HG03571 (cell line): ENCODE measurements around the gene SF1.
A peak's percentile ranks its signal among the peaks of the same experiment; 100 is the strongest.

Experiments used
- ATAC-seq: cut with Tn5 transposase; IDR thresholded peaks from one replicate; pipeline ENCODE4 v1.9.1; 2021; ENCODE audit not compliant: unreplicated experiment

SF1 gene

DNA sequence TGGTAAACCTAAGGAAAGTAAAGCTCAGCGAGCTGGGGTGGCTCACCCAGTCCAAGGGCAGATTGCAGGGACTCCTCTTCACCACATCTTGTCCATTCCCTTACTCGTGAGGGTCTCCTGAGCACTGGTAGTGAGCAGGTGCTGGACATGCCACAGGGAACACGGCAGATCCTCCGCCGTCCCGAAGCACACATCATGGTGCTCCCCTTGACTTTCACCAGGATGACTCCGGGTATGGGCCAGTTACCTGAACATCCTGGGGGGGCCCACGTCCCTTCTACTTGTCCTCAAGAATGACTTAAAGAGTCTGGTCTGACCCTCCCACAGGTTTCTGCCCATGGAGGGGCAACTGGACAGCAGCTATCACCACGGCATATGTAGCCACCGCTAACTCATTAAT is 8.0 kb upstream of the SF1 start:
- no peak for ATAC-seq

DNA sequence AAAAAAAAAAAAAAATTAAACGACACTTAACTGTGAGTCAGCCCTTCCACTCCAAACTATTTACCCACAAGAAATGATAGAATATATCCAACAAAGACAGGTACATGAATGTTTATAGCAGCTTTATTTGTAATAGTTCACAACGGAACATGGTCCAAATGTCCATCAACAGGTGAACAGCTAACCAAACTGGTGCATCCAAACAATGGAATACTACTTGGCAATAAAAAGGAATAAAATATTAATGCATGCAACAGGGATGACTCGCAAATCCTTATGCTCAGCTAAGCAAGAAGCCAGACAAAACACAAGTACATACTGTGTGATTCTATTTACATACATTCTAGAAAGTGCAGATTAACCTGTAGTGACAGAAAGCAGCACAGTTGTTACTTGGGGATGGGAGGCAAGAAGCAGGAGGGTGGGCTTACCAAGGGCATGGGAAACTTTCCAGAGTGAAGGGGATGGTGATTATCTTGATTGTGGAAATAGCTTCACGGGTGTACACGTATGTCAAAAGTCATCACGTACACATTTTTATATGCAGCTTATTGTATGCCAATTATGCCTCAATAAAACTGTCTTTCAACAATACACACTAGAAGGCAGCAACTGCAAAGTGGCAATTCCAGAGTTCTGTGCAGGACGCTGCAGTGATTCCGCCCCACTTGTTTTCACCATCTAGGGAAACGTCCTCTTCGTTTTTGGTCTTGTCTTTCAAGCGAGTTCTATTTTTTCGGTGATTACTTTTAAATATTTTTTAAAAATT is 6.7 kb upstream of the SF1 start:
- ATAC-seq = no peak

DNA sequence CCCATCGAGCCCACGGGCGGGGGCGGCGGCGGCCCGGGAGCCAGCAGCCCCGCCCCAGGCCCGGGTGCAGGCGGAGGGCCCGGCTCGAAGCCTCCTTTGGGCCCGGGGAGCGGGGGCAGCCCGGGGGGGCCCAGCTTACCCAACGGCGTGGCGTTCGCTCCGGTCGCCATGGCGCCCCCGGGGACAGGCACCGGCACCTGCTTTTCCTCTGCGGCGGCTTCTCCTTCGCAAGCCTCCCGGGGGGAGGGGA is 194 bp downstream of the SF1 start:
- ATAC-seq = no peak

DNA sequence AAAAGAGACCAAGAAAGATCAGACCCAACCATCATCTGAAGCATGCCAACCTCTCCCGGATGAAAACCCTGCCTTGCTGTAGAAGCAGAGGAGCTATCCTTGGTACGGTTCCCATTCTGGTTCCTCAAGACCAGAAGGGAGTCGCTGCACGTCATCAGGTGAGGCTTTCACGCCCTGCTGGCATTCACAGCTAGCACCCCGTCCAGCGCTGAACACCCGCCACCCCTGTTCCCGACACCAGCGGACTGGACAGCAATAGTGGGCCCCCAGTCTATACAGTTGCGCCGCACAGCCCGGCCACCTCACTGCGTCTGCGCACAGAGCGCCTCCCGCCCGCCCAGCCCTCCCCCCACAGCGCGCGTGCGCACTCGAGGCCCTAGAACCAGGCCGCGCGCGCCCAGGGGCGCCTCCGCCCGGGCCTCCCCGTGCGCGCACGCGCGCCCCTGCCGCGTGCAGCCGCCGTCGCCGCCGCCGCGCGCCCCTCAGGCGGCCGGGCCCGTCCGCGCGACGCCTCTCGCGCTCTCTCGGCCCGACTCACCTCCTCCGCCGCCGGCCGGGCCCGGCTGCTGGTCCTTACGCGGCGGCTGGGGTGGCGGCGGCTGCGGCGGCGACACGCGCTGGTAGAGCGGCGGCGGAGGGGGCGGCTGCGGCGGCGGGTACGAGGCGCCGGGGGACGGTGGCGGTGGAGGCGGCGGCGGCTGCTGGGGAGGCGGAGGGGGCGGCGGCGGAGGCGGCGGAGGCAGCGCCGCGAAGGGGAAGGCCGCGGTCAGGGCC is 706 bp downstream of the SF1 start:
- peak; percentile 4 for ATAC-seq

DNA sequence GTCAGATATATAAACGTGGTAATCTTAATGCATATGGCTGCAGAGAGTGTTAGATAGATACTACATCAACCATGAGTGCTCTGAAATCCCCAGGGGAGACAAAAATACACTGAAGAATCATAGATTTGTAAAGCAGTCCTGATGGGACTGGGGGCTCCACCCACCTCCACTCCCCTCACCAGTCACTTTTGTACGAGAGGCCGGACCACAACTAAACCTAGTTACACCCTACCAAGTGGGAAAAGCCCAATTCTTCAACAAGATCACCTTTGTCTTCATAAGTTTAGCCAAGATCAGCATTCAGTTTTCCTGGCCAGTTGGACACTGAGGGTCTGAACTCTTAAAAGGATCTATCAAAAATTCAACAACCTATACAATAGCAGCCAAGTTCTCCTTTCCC is 1.5 kb downstream of the SF1 start:
- no peak for ATAC-seq

DNA sequence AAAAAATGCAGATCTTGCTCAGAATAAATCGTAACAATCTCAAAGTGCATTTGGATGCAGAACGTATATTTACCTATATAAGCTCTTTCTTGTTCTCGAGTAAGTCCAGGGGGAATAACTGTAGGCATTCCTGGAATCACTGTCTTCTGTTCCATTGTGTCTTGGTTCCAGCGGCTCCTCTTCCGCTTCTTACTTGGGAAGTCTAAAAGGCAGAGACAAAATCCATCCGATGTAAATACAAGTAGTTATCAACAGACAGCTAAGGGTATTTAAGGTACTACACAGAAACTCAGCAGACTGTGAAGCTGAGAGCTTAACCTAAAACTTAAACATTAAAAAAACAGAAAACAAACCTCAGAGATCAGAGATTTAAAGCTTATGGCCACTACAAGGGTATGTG is 1.9 kb downstream of the SF1 start:
- no peak for ATAC-seq

DNA sequence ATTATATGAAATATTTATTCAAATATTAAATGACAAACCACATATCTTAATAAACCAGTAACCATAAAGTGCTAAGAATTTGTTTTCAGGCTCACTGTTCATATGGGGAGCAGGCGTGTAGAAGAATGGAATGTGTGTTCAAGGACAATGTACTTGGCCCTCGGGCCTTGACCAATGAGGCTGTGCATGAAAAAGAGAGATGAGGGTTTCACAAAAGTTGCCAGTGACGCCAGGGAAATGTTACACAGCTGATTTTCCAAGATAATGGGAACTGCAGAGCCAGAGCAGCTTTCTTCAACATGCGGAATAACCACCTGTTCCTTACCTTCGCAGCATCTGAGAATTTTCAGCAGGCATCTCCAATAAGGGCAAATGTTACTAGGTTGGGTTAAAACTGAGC is 4.2 kb downstream of the SF1 start:
- ATAC-seq = no peak

DNA sequence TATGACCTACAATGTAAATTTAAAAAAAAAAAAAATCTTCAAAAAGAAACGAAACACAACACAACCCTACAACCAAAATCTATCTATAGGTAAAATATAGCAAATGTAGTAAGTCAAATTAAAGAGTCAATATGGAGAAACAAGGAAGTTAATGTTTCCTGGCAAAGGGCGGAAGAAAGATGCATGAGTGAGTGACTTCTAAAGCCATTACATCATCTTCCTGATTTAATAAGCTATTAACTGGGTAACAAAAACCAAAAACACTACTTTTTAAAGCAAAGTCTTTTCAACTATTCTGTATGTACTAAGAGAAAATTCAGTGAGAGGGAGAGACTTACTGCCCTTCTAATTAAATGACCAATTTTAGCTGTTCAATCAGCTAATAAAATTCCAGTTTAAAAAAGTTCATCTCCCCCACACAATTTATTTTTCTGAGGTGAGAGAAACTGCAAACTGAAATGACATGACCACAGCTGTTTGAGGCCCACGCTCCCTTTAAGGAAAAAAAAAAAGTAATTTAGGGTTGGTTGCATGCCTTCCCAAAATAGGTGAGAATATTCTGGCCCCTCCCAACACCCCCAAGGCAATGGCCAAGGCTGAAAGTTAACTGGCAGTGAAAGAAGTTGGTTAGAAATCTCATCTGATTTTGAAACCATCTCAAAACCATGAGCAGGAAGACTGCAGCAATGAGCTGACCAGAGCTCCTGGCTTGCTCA is 5.9 kb downstream of the SF1 start:
- no peak for ATAC-seq

DNA sequence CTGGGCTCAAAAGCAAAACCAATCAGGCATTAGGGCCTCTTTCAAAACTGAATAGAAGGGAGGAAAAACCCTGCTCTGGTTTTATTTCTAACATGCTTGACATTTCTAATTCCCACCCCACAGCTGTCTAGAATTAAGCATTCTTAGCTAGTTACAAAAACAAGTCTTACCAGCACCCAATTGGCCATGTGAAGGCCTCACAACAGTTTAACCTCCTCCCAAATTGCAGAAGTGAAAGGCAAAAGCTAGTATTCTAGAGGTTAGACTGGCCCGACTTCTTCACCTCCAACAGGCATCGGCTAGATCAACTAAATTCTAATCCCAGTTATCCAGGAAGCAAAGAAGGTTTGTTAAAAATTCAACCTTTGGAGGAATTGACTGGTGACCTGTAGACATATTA is 6.5 kb downstream of the SF1 start:
- no peak for ATAC-seq

DNA sequence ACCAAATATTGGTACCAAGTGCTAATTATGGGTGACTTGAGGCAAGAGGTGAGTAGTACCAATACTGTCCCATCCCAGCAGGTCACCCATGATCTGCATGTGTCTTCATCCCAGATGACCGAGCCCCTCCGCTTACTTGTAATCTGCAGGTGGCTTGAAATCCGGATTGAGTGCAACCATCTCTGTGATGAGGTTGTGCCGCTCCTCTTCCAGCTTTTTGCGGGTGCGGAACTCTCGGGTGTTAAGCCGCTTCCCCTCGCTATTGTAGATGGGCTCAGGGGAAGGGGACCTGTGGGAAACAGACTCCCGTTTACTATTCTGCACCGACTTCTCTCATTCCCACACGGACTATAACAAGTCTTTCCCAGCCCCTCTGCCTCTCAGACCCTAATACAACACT is 8.2 kb downstream of the SF1 start:
- no peak for ATAC-seq

DNA sequence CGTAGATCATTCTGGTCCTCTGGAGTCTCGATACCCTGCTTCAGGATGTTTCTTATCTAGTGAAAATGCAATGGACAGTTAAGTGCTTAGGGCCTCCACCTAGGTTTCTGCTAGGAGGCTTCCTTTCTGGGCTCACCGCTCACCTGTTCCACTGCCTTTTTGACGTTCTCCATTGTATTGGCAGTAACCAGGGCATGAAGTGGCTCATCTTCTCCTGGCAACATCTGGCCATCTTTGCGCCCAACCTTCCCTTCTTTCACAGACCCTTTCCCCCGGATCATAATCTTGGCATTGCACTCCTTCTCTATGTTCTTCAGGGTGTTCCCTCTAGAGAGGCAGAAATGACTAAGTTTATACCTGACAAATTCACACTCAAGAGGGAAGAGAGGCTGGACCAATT is 9.1 kb downstream of the SF1 start:
- ATAC-seq = no peak

DNA sequence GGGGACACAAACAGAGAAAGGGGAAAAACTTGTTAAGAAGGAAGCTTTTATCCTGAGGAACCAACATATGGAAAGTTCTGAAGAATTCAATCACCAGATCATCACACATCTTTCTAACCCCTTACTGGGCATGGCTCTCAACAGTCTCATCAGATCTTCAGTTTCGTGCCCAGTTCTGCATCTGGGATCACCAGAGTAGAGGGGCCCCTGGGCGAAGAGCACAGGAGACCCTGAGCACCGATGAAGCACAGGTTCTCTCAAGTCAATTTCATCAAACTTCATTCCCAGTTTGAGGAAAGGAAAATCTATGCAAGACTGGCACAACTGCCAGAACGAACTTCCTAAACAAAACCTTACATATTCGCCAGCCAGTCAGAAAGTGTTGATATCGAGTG is 10.0 kb downstream of the SF1 start:
- no peak for ATAC-seq

DNA sequence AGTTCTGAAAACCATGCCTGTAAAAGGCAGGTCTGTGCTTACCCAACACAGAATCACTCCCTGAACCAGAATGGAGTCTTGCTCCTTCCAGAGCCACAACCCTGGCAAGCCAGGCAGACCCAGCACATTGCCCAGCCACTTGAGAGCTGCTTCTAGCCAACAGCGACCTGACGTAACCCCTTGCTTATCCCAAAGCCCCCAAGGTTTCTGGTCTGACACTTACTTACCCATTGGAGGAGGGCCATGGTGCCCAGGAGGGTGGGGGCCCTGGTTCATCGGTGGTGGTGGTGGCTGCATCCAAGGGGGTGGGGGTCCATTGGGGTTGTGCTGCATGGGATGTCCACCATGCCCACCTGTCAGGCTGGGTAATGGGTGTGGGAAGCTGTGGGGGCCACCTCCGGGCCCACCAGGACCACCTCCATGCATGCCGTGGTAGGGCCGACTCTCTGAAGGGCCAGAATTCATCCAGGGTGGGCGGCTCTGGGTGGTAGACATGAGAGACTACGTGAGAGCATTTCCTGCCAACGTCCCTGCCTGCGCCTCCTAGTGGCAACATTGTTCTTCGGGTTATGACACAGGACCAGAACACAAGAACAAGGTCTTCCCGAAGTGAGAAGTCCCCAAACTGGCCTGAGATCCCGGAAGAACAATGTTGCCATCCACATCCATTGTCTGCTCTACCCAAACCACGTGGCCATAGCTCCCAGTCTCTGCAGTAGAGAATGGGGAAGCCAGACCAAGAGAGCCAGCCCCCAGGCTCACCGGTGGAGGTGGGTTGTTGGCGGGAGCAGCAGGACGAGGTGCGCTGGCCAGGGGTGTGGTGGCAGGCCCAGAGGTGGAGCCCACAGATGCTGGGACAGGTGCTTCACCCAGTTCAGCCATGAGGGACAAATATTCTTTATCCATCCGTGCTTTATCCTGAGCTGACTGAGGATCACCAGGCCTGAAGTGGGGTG is 10.7 kb downstream of the SF1 start:
- no peak for ATAC-seq

DNA sequence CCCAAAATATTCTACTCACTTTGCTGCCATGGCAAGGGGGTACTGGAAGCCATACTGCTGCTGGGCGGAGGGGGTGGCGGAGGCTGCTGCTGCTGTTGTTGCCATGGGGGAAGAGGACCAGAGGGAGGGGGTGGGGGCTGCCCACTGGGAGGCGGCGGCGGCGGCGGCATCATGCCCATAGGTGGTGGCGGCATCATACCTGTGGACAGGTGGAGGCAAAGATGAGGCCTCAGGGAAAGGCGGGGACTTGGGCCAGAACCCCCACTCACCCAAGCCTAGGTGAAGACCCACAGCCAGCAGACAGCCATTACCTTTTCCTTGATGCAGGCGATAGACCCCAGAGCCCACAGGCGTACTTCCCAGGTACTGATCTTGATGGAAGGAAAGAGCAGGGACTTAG is 11.5 kb downstream of the SF1 start:
- no peak for ATAC-seq

DNA sequence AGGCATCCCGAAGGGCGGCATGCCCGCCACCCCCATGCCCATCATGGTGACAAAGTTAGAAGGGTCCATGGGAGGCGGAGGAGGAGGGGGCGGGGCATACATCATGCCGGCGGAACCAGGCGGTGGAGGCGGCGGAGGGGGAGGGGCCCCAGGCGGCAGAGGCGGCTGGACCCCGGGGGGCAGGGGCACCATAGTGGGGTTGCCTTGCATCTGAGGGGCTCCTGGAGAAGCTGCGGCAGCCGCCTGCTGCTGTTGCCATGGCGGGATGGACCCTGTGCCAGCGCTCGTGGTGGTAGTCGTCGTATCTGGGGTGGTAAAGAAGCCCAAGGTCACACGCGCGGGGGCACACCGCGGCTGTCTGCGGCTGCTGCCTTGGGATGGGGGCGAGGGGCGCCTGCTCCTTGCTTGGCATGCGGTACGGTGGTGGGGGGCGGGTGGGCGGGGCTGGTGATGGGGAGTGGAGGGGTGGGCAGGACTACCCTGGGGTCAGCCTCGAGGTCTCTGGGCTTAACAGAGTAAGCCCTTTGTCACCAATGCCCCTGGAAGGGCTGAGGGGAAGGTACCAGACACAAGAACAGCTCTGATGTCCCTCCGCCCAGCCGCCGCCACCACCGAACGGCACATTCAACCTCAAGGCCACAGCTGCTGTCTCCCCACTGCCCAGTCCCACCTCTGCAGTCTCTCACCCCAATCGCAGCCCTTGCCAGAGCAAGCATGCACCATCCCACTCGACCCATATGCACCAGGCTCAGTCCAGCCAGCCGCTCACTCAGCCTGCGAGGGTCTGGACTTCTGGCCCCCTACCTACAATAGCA is 12.3 kb downstream of the SF1 start:
- no peak for ATAC-seq

DNA sequence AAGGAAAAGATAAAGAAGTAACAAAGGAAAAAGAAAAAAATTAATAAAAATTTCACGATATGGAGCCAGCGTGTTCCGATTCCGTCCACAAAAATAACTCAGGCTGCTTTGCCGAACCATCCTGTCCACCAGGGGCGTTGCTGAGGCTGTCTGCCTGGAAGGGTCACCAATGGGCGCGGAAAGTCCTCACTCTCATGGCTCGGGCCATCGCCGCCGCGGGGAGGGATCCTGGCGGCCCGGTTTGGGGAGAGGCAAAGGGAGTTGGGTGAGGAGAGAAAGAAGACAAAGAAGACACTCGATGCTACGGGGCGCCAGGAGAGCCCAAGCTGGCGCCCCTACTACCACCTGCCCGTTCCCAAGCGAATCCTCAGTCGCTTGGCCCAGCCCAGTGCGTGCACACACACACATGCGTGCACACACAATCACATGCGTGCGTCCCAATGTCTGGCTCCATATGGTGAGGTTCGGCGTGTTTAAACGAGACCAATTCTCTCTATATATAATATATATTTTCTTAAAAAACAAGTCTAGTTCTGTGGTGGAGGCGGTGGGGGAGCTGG is 13.0 kb downstream of the SF1 start:
- no peak for ATAC-seq

DNA sequence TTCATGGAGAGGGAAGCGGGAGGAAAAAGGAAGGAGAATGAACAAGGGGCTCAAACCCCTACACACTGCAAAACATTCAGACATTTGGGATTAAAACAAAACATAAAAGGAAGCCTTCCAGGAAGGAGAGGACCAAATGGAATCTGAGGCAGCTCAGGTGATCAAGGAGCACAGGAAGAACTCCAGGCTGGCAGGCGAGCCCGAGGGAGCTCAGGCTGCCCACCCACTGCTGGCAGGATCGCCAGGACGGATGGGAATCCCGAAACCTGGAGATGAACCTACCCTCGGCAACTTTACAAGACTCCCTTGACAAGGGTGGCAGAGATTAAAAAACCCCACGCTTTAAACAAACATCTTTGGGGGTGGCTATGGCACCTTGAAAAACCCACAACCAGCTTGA is 13.6 kb downstream of the SF1 start:
- no peak for ATAC-seq

DNA sequence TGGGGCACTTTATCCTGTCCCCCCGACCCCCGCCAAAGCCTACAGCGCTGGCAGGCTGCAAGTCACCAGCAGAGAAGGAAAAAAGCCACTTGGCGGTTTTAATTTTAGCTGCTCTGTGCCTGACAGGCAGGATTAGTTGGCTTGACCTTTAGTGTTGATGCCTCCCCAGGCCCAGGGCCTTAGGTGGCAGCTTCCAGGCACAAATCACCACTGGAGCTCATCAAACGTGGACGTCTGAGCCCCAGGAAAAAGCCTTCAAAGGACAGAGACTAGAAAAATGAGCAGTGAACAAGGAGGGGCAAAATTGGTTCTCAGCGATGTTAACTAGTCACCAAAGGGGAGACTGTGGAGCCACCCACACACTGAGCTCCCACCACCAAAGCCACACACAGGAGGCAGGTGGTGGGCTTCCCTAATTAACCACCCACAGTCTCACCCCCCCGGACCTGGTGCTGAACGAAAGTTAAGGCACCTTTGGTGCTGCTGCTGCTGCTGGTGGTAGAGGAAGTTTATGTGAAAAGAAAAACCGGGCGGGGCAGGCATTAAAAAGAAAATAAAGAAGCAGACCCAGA is 14.2 kb downstream of the SF1 start:
- no peak for ATAC-seq

DNA sequence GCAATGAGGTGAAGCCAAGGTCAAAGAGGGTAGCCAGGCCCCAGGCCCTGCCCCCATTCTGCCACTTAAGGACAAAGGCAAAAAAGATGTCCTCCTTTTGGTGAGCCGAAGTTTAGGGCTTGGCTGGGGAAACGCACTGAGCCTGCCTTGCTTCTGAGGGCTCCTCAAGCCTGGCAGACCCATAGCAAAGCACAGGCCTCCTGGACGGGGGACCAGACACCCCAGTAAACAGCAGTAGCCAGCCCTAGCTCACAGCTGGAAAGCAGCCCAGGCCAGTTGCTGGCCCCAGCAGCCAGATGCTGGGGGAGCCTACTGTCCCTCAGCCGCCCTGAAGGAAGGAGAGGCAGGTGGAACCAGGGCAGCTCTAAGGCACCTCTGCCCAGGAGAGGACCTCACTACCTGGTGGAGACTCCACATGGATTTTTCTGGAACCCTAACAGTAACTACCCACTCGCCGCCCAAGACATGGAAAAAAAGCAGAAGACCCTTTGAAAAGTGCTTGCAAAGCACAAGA is 14.8 kb downstream of the SF1 start:
- ATAC-seq = no peak
